Activated CD8-positive, alpha-beta memory T cell treated with anti-CD3 and anti-CD28 coated beads for 4 hours (primary cell): Measurements from ENCODE around the gene CBX6.
A peak's percentile ranks its signal among the peaks of the same experiment; 100 is the strongest.

Experiments
- DNase-seq, 2 donors: peaks; one replicate each; pipeline ENCODE4 v3.0.0-alpha.2; 2020; ENCODE audit warnings: low read depth in 2 of 2

The CBX6 gene

DNA sequence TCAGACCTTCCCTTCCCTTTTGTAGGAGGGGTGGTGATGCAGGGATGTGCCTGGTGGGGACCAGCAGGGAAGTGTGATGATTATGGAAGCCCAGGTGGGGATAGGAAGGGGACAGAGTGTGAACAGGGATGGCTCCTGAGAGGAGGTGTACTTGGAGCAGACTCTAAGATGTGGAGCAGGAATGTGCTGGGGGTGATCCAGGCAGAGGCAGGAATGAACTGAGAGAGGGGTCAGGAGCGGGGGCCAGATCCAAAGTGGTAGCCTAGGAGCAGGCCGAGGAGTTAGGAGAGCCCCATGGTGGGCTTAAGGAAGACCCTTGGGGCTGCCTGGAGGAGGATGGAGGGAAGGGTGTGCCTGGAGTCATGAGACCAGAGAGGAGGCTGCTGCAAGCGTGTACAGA lies 31.9 kb downstream of the CBX6 start:
- DNase-seq, result no peak

DNA sequence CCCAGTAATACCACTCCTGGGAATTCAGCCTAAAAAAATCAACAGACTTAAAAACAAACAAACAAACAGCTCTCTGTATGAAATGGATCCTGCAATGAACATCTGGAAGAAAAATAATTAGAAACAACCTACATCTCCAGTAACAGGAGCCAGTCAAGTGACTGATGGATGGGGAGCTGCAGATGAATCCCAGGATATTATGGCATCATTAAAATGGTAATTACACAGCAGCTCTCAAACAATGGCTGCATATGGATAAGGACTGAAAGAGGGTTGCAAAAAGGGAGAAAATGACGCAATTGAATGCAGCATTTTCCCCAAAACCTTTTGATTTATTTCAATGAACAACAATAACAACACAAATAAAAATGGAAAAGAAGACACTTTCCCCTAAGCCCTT lies 32.3 kb downstream of the CBX6 start:
- no peak for DNase-seq

DNA sequence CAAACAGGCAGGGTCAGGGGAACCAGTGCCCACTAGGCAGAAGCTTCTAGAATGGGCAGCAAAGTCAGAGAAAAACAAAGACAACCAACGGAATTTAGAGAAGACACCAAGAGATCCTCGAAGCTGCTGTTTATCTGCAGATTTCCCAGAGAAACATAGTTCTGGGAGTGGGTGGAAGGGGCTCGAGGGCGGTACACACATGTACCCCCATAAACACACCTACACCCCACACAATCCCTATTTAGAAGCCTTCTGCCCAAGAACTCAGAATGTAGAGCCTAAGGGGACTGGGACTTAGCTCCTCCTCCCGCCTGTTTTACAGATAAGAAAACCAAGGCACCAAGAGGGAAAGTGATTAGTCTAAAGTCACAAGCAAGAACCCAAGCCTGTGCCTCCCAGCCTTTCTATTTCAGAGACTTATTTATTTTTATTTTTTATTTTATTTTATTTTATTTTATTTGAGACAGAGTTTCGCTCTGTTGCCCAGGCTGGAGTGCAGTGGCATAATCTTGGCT lies 34.5 kb downstream of the CBX6 start:
- DNase-seq, result no peak

DNA sequence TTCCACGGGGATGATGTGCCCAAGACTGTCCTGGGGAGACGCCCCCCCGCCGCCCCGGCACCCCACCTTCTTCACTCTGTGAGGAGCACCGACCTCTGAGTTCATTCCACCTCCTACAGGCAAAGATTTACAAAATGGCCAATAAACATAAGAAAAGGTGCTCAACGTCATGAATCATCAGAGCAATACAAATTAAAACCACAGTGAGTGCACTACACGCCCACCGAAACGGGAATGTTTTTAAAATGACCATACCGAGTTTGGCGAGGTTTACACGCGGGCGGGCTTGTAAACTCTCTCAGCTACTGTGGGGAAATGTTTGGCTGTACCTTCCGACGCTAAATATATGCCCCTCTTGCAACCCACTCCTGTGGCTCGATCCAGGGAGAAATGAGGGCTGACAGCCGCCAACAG lies 36.1 kb downstream of the CBX6 start:
- DNase-seq, result no peak

DNA sequence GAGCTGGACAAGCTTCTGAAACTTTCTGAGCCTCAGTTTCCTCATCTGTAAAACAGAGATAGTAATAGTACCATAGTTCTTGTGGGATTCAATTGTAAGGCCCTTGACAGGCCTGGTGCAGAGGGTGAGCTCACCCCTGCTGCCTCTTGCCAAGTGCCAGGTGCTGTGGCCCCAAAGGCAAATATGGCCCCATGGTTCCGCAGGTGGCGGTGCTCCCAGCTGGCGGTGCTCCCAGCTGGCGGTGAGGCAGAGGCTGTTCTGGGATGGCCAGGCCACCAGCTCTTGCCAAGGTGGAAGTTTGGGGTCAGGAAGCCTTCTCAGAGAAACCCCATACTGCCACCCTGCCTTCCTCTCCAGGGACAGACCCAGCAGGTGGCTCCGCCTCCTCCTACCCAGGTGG lies 37.0 kb downstream of the CBX6 start:
- no peak for DNase-seq

DNA sequence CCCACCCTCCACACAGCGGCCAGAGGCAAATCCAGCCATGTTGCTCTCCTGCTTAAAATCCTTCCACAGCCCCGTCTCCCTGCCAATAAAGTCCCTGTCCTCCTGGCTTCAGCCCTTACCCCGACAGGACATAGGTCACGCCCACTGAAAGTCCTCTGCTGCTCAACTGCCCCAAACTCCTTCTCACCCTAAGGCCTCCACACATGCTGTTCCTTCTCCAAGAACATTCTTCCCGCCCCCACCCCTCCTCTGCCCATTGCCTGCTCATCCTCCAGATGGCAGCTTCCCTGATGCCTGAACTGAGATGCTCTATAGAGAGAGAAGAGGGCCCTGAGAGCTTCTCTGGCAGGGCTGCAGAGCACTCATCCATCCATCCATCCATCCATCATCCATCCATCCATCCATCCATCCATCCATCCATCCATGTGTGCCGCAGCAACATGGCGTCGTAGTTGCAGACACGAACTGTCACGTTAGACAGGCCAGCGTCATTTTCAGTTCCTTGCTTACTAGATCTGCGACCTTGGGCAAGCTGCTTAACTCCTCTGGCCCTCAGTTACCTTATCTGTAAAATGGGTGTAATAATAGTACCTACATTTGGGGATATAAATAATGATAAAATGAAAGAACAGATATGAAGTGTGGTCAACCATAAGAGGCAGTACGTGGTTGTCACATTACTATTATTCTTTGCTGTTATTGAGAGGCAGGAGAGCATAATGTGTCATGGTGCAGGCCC lies 37.6 kb downstream of the CBX6 start:
- DNase-seq, result no peak

DNA sequence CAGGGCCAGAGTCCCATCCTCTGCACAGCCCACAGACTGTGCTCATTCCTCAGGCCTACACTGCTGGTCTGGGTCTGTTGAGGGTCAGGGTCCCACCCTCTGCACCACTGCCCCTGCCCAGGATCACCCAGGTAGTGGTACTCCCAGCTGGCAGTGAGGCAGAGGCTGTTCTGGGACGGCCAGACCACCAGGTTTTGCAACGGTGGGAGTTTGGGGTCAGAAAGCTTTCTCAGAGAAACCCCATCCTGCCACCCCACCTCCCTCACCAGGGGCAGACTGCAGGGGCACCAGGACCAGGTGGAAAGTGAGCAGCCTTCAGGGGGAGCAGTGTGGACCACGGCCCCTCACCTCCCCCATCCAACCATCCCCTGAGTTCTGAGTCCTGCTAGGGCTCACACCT lies 39.0 kb downstream of the CBX6 start:
- no peak for DNase-seq

DNA sequence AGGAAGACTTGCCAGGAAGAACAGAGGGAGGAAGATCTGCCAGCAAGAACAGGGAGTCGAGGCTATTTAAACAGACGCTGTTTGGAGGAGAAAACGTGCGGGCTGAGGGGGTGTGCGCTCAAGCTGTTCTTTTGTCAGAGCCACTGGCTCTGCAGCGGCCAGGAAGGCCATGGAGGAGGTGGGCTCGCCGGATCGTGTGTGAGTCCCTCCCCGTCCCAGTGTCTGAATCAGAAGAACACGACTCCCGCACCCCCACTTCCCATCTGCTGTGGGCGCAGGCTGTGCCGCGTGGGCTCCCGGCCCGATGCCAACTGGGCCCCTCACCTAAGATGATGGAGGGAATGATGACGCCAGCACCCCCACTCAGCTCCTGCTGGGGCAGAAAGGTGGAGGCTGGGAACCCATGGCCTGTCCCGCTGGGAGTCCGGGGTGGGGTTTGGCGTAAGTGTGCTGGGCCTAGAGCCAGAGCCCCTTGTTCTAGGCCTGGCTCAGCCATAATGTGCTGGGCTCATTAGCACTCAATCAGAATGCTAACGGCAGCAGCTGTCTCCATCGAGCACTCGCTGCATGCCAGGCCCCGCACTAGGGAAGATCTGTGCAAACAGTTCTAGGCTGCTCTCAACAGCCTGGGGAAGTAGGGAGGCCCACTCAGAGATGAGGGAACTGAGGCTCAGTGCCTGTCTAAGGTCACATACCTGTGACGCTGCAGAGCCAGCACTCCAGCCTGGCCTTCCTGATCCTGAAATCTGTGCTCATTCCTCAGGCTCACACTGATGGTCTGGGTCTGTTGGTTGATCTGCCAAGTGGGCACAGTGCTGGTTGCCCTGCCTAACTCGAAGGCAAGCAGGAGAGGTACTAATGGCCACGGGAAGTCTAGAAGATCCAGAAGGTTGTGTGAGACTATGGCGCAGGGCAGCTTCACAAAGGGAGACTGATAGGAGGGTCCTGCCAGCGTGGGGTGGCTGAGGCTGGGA lies 39.7 kb downstream of the CBX6 start:
- no peak for DNase-seq

DNA sequence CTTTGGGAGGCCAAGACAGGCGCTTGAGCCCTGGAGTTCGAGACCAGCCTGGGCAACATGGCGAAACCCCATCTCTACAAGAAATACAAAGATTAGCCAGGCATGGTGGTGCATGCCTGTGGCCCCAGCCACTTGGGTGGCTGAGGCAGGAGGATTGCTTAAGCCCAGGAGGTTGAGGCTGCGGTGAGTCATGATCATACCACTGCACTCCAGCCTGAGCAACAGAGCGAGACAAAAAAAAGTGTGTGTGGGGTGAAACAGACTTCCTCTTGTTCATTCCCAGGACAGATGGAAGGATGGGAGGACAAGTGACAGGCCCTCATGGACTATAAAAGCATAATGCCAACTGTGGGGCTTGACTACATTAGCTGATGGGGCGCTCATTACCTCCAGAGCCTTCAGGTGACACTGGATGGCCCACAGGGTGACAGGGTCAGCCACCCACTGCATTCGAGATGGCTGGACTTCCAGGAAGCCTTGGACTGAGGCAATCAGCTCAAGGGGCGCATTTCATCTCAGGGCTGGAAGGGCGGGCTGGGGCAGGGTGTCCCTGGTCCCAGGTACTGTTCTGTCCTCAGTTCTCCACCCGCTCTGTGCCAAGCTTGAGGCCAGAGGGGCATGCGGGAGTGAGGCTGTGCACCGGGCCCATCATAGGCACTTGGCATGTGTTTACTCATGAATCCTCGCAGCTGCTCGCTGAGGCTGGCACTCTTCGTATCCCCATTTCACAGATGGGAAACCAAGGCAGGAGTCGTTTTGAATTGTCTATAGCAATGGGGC lies 40.7 kb downstream of the CBX6 start:
- DNase-seq, result no peak

DNA sequence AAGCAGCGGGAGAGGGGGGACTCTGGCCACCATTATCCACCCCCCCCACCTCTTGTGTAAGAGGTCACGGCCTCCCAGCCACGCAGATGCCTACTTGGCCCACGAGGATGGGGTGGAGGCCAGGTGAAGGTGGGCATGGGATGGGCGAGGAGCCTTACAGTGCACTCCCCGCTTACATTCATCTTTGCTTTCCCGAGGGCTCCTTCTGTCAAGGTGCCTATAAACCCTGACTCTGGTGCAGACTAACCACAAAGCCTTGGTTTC lies 41.2 kb downstream of the CBX6 start:
- DNase-seq, result no peak

DNA sequence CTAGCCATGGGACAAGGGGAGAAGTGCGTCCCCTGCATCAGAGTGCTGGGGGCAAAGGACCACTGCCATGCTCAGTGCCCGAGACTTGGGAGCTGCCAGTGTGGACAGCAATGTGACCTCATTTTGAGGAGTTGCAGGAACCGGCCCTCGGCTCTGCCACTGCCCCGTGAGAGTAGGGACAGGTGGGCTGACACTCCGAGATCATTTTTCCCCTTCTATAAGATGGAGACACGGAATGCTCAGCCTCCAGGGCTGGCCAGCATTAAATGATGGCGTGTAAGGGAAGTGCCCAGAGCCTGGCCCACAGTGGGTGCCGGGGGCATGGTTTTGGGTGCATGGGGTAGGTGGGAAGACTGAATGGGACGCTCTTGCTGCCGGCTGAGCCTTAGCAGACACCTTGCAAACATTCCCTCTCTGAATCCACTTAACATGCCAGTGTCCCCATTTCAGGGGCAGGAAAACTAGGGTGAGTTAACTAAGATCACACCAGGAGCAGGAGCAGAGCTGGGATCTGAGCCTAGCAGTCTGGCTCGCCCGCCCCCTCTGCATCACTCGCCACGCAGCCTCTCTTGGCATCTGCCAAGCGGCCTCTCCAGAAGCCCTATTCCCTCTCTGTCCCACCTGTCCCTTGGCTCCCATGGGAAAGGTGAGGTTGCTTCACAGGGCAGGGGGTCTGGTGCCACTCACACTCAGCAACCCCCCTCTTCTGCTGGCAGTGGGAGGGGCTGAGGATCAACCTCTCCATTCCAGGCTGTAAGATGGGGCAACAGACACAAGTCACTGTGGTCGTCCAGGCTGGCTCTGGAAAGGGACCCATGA lies 41.8 kb downstream of the CBX6 start:
- DNase-seq, result no peak

DNA sequence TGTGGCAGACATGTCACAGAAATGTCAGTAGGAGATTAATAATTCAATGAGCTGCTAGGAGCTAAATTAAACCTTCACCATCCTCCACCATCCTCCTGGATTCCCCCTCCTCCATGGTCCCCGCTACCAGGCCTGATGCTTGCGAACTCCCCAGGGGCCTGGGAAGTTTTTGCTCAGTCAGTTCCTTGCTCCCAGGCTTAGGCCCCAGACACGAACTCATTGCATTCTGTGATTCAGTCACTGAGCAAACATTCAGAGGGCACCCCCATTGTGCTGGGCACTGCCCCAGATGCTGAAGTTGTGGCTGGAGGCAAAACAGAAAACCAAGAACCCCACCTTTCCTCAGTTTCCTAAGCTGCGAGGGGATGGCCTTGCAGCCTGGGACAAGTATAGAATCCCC lies 42.5 kb downstream of the CBX6 start:
- no peak for DNase-seq

DNA sequence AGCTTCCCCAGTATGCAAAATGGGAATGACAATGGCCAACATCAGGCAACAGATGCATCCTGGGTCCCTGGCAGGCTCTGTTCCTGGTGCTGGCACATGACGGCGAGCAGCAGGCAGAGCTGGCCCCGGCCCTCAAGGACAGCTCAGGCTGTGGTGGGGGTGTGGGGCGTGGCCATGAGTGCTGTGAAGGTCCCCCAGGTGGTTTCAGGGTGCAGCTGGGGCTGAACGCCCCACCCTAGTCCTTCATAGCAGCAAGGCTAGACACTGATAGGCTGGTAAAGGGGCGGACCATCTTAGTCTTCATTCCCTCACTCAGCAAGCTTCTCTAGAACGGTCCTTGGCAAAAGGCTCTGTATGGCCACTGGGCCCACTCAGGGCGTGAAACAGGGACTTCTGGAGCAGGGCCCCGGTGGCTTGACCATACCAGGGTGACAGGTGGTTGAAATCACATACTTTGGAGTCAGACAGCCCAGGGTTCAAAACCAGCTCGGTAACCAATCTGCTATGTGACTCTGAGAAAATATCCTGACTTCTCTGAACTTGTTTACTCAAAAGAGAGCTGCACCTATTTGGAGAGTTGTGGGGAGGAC lies 43.3 kb downstream of the CBX6 start:
- no peak for DNase-seq

DNA sequence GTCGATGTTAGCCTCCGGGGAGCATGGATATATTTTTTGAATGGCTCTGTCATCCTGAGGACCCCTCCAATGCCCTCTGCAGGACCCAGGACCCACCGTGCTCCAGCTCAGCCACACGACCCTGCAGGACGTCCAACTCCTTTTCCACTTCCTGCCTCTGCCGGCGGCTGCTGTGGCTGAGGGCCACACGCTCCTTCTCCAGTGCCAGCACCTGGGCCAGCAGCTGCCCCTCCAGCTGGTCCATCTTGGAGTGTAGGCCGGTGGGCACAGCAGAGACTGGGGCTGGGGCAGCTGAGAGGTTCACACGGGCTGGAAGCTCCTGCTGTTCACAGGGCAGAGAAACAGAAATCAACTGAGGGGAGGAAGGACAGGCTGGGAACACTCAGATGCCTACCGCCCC lies 43.8 kb downstream of the CBX6 start:
- no peak for DNase-seq

DNA sequence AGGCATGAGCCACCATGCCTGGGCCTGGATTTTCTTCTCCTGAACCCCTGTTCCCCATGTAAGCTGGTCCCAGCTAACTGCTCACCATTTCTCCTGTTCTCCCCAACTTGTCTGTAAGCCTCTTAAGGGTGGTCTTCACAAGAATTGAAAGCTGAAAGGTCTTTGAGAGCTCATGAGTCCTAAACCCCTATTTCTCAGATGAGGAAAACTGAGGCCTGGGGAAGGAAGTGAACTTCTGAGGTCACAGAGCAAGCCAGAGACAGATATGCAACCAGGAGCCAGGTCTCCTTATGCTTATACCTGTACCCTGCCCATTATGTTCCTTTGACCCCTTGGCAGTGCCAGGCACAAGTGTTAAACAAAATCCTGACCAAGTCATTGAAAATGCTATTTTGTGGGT lies 44.5 kb downstream of the CBX6 start:
- DNase-seq, result no peak

DNA sequence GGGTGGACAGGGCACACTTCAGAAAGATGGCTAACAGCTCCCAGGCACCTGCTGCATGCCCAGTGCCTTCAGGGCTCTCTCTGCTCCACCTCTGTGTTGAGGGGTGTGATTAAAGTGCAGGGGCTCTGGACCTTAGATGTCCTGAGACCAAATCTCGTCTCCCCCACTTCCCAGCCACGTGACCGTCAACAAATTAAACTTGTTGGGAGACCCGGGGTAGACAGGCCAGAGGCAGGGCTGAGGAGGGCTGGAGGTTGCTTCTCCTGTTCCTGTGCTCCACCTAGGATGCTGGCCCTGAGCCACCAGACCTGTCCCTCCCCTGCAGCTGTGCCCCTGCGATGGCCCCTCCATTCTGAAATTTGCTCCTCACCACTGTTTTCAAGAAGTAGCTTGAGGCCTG lies 45.2 kb downstream of the CBX6 start:
- no peak for DNase-seq

DNA sequence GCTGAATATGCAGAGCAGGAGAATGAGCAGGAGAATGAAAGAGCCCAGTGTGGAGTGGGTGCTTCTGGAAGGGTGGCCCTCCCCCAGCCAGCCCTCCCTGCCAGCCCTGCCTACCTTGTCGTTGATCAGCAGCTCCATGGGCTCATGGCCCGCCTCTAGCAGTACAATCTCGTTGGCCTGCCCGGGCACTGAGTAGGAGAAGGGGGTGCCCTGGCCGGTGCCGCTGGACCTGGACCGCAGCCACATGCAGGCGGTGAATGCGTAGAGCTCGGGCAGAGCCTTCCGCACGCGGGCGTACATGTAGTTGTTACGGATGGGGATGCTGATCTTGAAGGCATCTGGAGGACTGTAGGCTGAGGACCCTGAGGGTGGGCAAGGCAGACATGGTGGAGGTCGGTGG lies 45.6 kb downstream of the CBX6 start:
- no peak for DNase-seq

DNA sequence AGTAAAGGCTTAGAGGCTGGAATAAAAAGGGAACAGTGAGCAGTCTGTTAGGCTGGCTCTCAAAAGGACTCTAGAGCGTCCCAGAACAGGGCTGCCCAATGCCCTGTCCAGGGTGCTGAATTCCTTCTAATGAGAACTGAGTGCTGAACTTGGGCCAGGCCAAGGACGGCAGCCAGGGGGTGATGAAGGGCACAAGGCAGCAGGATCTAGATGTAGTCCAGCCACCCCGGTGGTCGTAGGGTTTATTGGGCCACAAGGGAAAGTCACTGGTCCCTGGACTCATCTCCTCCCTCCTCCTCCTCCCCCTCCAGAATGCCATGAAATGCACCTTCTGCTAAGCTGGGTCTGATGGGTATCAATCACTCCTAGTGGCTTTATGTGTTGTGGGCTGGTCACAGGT lies 47.4 kb downstream of the CBX6 start:
- DNase-seq, result peak in 1 of 2 donors; percentile 13

DNA sequence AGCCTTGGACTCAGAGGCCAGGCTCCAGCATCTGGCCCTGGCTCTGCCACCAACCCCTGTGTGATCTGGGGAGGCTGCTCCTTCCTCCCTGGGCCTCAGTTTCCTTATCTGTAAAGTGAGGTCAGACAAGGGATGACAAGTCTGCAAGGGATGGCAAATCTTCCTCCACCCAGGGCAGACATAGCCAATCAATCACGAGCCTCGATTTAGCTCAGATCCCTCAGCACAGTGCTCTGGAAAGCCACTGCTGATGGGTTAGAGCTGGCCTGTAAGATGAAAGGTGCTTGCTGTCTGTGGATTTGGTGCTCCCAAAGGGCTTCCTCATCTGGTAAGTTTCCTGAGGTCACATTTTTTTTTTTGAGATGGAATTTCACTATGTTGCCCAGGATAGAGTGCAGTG lies 48.4 kb downstream of the CBX6 start:
- DNase-seq, result no peak

DNA sequence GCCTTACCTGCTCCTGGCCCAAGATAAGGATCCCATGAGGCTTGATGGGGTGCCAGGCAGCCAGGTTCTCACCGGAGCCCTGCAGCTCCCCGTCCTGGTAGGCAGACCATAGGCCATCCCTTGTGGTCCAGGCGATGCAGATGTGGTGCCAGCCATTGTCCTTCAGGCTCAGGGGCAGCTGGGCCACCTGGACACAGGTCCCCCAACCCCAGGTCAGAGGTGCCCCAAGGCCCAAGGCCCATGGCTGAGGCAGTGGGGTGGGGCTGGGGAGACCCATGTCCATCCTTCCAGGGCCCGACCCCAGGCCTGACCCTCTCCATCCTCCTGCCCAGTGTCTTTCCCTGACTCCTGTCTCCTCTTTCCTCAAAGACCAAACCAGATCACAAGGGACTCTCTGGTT lies 48.9 kb downstream of the CBX6 start:
- no peak for DNase-seq

DNA sequence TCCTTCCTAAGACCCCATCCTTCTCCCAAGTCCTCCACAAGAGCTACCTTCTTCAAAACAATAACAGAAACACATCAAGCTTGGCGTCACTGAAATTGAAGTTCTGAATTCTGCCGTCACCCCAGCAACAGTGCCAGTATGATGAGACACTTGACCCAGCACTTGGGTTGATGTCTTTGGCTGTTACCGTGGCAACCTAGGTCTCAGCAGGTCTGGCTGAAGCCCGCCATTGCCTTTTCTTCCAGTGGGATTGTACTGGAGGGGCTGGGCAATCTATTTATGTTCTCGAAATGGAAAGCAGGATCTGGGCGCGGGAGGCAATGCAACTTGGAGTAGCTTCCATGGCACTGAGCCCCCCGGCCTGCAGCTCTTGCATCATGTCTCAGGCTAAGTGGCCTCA lies 52.0 kb downstream of the CBX6 start:
- DNase-seq, result no peak
